ENCODE data around the gene ARHGAP45. TPM values are rescaled to one million over a fixed set of nuclear protein-coding genes. Genes with fewer than 3 reads are reported as not detected.

ARHGAP45 gene
- total RNA-seq, 2 experiments from 2014 or later = 136 to 150 TPM

DNA sequence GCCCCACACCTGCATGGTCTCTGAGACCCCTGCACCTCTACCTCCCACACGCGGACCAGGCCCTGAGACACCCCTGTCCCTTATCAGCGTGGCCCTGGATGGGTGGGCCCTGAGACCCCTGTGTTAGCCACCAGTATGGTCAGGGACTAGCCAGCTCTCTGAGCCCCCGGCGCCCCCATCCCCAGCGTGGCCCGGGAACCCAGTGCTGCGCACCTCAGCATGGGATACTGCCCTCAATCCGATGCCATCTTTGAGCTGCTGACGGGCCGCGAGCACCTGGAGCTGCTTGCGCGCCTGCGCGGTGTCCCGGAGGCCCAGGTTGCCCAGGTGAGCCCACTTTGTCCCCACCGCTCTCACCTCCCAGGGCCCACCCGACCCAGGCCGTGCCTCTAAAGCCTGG lies 5.0 kb upstream of the ARHGAP45 start:
- POLR2A ChIA-PET = no interaction called here
- H3K4me1 Mint-ChIP-seq (ENCODE audit: low read depth) = peaks cover 36% of the 10 kb centered on the region
- ATAC-seq (no peak), DNase-seq (no peak)
- H3K9me3 Mint-ChIP-seq = peaks cover 8% of the 10 kb centered on the region
- H3K27ac Mint-ChIP-seq = no peak overlapping the region
- intact Hi-C loops (cut with micrococcal nuclease) = no loop called here
- CTCF ChIA-PET = interaction anchor here (1.0 kb wide), 1 partner anchor 19 kb away, joined by 3 read pairs; no protein-coding TSS in a partner anchor
- H3K36me3 Mint-ChIP-seq (ENCODE audit: low read depth) = peaks cover 17% of the 10 kb centered on the region
- TF ChIP-seq, protein P1, sequence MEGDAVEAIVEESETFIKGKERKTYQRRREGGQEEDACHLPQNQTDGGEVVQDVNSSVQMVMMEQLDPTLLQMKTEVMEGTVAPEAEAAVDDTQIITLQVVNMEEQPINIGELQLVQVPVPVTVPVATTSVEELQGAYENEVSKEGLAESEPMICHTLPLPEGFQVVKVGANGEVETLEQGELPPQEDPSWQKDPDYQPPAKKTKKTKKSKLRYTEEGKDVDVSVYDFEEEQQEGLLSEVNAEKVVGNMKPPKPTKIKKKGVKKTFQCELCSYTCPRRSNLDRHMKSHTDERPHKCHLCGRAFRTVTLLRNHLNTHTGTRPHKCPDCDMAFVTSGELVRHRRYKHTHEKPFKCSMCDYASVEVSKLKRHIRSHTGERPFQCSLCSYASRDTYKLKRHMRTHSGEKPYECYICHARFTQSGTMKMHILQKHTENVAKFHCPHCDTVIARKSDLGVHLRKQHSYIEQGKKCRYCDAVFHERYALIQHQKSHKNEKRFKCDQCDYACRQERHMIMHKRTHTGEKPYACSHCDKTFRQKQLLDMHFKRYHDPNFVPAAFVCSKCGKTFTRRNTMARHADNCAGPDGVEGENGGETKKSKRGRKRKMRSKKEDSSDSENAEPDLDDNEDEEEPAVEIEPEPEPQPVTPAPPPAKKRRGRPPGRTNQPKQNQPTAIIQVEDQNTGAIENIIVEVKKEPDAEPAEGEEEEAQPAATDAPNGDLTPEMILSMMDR (IDR thresholded peaks at IDR 0.05) = no peak
- no peak overlapping the region for H3K4me3 Mint-ChIP-seq
- no peaks in the 10 kb centered on the region for H3K27me3 Mint-ChIP-seq

DNA sequence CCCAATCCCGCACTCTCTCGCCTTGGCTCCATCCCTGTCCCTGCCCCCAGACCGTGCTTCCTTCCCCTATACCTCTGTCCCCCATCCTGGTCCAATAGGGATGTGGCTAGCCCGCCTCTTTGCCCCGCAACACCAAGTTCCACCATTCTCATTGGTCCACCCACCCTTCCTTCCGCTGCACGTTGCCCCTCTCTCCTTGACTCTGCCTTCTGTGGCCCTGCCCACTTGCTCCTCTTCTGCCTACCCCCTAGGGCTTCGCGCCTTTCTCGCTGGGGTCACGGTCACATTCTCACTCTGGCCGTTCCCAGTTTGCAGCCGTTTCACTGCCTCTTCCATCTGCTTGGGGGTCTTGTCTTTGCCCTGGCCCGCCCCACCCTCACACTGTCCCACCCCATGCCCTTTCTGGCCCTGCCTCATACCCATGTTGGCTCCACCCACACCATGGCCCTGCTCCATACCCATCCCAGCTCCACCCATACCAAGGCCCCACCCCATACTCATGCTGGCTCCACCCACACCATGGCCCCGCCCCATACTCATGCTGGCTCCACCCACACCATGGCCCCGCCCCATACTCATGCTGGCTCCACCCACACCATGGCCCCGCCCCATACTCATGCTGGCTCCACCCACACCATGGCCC lies 4.5 kb upstream of the ARHGAP45 start:
- intact Hi-C loops (cut with micrococcal nuclease) = no loop called here
- peaks cover 12% of the 10 kb centered on the region for H3K36me3 Mint-ChIP-seq (ENCODE audit: low read depth)
- H3K9me3 Mint-ChIP-seq = peaks cover 5% of the 10 kb centered on the region
- peaks cover 33% of the 10 kb centered on the region for H3K4me1 Mint-ChIP-seq (ENCODE audit: low read depth)
- H3K27me3 Mint-ChIP-seq = no peaks in the 10 kb centered on the region
- TF ChIP-seq, protein P1 (IDR thresholded peaks at IDR 0.05) = no peak
- H3K27ac Mint-ChIP-seq = no peak overlapping the region
- no peak for DNase-seq
- POLR2A ChIA-PET = no interaction called here
- CTCF ChIA-PET = interaction anchor here (1.0 kb wide), 1 partner anchor 20 kb away, joined by 3 read pairs; no protein-coding TSS in a partner anchor
- ATAC-seq = peak; percentile 22
- no peak overlapping the region for H3K4me3 Mint-ChIP-seq

DNA sequence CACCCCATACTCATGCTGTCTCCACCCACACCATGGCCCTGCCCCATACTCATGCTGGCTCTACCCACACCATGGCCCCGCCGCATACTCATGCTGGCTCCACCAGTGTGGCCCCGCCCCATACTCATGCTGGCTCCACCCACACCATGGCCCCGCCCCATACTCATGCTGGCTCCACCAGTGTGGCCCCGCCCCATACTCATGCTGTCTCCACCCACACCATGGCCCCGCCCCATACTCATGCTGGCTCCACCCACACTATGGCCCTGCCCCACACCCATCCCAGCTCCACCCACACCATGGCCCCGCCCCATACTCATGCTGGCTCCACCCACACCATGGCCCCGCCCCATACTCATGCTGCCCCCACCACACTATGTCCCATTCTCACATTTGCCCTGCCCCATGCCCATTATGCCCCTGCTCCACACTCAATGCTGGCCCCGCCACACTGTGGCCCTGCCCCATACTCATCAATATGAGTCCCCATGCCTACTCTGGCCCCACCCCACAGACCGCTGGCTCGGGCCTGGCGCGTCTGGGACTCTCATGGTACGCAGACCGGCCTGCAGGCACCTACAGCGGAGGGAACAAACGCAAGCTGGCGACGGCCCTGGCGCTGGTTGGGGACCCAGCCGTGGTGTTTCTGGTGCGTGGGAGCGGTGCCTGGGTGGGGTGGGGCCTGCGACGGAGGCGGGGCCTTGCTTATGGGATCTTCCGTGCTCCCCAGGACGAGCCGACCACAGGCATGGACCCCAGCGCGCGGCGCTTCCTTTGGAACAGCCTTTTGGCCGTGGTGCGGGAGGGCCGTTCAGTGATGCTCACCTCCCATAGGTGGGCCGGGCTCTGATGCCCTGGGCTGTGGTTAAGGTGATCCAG lies 3.7 kb upstream of the ARHGAP45 start:
- no peak overlapping the region for H3K27ac Mint-ChIP-seq
- POLR2A ChIA-PET = no interaction called here
- peak; percentile 25 for ATAC-seq
- DNase-seq = peak; percentile 83
- CTCF ChIA-PET = interaction anchor here (1.0 kb wide), 1 partner anchor 20 kb away, joined by 3 read pairs; no protein-coding TSS in a partner anchor
- peaks cover 1% of the 10 kb centered on the region for H3K9me3 Mint-ChIP-seq
- TF ChIP-seq, protein P1 (IDR thresholded peaks at IDR 0.05) = no peak
- intact Hi-C loops (cut with micrococcal nuclease) = no loop called here
- H3K4me3 Mint-ChIP-seq = no peak overlapping the region
- peaks cover 10% of the 10 kb centered on the region for H3K36me3 Mint-ChIP-seq (ENCODE audit: low read depth)
- H3K4me1 Mint-ChIP-seq (ENCODE audit: low read depth) = peaks cover 28% of the 10 kb centered on the region
- H3K27me3 Mint-ChIP-seq = no peaks in the 10 kb centered on the region

DNA sequence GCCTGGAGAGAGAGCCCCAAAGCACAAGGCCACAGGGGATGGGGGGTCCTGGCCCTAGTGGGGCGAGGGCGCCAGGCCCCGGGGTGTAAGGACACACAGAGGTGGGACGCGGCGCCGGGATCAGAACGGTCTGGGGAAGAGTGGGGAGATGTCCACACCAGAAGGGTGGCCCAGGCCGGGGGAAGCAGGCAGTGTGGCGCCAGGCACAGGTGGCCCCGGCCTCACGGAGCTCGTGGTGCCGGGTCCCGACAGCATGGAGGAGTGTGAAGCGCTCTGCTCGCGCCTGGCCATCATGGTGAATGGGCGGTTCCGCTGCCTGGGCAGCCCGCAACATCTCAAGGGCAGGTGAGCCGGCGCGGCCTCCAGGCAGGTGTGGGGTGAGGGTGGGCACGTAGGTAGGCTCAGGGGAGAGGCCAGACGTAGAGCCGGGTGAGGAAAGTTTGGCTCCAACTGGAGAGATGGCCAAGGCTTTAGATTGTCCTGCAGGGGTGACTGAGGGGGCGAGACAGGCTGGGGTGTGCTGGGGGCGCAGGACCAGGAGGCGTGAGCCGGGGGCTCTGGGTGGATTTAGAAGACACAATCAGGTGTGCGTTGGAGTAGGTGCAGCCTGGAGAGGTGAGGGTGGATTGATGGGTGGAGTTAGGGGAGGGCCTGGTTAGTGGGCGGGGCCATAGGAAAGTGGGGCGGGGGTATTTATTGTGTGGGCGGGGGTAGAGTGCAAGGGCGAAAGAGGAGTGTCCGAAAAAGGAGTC lies 2.9 kb upstream of the ARHGAP45 start:
- ATAC-seq (no peak), DNase-seq (no peak)
- H3K27ac Mint-ChIP-seq = no peak overlapping the region
- intact Hi-C loops (cut with micrococcal nuclease) = no loop called here
- peaks cover 1% of the 10 kb centered on the region for H3K9me3 Mint-ChIP-seq
- ChIA-PET POLR2A (interaction anchor here (0.6 to 4.7 kb wide), 9 partner anchors 10 to 39 kb away, joined by 3 to 26 read pairs (median 4); partner anchors contain the start of genes ABCA7 and CNN2), CTCF (interaction anchor here (0.7 to 4.4 kb wide), 16 partner anchors 9 to 130 kb away, joined by 3 to 22 read pairs (median 4); partner anchors contain the start of gene ABCA7)
- TF ChIP-seq, protein P1 (IDR thresholded peaks at IDR 0.05) = no peak
- H3K4me1 Mint-ChIP-seq (ENCODE audit: low read depth) = peaks cover 29% of the 10 kb centered on the region
- H3K27me3 Mint-ChIP-seq = no peaks in the 10 kb centered on the region
- no peak overlapping the region for H3K4me3 Mint-ChIP-seq
- H3K36me3 Mint-ChIP-seq (ENCODE audit: low read depth) = peaks cover 13% of the 10 kb centered on the region

Measured in activated CD8-positive, alpha-beta T cell treated with anti-CD3 and anti-CD28 coated beads for 36 hours (primary cell).